HG02885 (cell line): ENCODE results near the gene MYO10.
"Not testable (repeated sequence)": the region's sequence is repeated elsewhere in the genome, so short reads cannot be mapped to it uniquely, and the experiment has no call there.

Experiments used
- ATAC-seq: cut with Tn5 transposase; IDR thresholded peaks from one replicate; pipeline ENCODE4 v1.9.1; 2021; ENCODE audit warnings: mild to moderate bottlenecking; ENCODE audit not compliant: unreplicated experiment, poor library complexity

The MYO10 gene

DNA sequence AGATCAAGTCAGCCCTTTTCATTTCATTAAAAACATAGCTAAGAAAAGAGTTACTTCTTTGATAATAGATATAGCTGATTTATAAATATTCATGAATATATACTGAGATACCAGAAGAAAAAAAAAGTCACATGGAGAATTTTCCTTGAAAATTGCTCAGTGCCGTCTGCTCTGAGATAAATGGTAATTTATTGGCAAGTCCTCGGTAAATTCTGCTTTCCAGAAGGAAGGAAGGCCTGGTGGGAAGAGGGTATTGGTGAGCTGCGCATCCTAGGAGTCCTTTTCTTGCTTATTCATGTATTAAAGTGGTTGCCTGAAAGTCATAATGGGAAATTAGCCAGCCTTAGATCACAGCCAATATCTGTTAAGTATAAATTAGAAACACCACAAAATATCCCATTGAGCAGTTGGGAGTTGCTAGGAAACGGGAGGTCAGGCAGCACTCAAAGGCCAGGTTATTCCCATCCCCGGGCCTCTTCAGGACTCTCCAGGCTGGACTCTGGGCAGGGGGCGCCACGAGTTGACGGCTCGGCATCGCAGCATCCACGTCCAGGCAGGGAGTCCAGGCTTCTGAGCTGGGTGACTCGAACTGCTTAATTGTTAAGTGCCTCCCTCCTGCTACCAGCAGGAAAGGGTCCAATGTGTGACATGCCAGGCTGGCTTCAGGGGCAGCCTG lies 202.6 kb downstream of the MYO10 start:
- no peak for ATAC-seq

DNA sequence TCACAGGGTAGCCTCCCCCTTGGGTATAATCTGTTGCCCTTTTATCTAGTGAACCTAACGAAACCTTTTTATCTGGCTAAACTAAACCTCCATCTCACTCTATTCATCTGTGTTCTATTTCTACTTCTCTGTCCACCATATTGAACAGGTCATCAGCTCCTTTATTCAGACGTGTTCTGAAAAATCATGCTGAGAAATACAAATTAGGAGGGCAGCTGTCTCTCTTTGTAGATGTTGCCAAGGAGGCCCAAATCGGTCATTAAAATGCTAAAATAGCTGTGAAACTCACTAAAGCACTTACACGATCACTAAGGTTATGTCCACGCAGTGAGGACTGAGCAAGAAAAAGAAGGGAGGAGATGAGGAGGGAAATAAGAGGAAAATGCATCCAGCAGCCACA lies 203.7 kb downstream of the MYO10 start:
- no peak for ATAC-seq

DNA sequence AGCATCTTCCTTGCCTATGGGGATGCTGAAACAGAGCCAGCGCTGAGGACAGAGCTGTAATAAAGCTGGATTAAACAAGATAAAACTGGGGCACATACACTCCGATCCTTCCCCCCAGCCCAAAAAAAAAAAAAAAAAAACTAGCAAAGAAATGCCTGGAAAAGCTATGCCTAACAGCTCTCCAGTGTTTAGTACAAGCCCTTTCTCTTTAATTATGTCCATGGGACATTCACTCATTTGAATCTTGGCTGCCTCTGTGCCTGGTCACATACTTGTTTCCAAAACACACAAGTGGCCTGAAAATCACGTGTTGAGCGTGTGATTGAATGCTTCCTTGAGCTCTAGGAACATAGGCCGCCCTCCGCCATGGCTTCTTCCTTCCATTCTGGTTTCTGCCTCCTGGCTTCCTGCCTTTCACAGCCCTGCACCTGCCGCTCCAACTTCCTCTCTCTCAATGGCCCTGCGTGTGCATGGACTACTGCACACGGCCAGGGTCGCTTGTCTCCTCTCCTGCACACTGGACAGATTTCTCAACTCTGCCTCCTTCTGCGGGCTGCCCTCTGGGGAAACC lies 208.2 kb downstream of the MYO10 start:
- peak; percentile 46 for ATAC-seq

DNA sequence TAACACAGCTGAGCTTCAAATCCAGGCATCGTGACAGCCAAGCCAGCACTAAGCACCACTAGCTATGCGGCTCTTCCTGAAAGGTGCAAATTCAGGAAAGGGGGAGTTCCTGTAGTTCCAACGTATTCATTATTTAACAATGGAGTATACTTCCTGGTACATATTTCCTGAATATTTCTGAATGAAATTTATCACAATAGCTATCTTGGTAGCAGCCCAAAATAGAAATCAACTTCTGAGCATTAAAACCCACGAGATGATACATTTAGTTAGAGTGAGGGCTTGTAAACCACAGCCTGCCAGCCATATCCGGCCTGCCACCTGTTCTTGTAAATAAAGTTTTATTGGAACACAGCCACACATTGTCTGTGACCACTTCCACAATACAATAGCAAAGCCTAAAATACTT lies 209.5 kb downstream of the MYO10 start:
- no peak for ATAC-seq

DNA sequence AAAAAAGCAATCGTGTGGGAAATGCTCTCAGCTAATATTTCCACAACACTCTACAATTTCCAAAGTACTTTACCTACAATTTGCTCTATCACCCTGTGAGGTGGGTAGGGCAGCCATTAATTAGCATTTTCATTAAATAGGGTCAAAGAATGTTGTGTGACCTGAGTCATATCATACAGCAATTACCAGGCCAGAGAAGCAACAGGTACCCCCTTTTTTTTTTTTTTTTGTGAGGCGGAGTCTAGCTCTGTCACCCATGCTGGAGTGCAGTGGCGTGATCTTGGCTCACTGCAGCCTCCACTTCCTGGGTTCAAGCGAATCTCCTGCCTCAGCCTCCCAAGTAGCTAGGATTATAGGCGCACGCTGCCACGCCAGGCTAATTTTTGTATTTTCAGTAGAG lies 210.5 kb downstream of the MYO10 start:
- no peak for ATAC-seq

DNA sequence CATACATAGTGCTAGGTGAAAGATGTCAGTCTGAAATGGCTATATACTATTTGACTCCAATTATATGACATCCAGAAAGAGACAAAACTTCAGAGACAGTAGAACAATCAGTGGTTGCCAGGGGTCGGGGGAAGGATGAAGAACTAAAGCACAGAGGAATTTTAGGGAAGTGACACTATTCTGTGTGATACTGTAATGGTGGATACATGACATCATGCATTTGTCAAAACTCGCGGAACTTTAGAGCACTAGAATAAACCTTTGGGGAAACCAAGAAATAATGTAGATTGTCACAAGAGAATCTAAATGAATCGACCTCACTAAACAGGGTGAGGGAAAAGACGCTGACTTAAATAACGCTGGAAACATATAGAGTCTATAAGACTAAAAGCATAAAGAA lies 212.3 kb downstream of the MYO10 start:
- no peak for ATAC-seq

DNA sequence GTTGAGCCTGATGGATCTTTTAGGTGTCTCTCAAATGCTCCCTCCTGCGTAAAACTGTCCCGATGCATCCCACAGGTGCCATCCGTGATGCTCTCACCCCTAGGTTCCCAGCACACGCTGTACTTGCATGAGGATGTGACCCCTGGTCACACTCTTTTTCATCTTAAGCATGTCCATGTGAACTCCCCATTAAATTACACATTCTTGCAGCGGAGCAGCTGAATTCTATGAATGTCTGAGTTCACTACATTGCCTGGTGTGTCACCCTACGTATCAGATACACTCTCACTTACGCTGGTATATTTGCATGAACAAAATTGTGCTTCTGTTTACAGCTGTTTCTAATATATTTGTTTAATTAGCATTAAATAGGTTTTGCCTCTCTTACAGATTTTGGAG lies 214.0 kb downstream of the MYO10 start:
- ATAC-seq: no peak

DNA sequence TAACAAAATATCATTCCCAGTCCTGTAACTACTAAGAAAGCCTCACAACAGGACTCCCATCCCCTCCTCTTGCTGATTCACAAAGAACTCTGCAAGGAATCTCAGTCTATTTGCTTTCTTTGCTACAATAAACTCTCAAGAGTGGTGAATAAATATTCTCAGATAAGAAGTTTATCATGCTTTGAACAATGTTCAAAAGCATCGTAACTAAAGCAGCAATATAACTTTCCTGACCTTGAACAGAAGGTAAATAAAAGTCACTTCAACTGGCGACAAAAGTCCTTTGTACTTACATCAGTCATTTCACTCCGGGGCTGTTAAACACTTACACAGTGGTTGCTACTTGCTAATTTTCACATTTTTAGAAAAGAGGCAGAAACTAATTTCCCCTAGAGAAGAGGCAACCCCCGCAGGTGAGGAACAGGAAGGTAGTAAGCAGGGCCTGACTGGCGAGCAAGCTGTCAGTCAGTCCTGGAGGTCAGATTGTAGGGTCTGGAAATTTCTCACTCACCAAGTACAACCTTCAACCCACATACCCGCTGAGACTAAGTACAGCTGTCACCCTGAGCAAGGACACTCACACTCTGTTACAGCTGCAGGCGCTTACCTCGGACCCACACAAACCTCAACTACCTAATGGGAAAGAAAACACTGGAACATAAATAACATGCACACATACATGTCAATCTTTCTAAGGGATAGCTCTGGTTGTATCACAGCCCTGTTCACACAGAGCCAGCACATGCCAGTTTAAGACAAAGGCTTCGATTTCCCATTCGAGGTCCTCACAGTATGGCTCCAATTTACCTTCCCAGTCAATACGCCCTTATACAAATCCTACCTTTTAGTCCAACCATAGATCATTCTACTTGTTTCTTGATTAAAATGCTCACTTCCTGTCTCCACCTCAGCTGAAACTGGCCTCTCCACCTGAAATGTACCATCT lies 214.7 kb downstream of the MYO10 start:
- ATAC-seq: no peak

DNA sequence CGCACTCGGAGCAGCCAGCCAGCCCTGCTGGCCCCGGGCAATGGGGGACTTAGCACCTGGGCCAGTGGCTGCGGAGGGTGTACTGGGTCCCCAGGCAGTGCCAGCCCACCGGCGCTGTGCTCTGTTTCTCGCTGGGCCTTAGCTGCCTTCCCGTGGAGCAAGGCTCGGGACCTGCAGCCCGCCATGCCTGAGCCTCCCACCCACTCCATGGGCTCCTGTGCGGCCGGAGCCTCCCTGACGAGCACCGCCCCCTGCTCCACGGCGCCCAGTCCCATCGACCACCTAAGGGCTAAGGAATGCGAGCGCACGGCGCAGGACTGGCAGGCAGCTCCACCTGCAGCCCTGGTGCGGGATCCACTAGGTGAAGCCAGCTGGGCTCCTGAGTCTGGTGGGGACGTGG lies 218.1 kb downstream of the MYO10 start:
- not testable (repeated sequence) for ATAC-seq

DNA sequence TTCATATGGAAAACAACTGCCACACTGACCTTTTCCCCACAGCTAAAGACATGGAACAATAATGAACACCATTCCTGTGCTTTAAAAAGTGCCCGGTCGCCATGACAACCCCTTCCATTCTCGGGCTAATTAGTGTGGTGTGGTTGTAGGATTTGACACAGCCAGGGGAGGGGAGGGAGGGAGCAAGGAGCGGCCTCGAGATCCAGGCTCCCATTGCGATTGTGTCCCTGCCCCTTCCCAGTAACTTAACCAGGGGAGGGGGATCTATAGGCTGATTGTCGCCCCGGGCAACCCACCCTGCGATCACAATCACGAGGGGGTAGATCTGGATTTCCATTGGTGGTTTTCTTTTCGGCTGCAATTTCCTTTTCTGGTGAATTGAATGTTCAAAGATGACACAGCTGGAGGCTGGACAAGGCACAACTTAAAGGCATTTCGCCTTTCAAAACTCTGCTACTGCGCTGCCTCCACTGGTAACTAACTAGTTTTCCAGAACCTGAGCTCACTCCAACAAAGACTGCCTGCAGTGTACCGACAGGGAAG lies 222.6 kb downstream of the MYO10 start:
- ATAC-seq: no peak

DNA sequence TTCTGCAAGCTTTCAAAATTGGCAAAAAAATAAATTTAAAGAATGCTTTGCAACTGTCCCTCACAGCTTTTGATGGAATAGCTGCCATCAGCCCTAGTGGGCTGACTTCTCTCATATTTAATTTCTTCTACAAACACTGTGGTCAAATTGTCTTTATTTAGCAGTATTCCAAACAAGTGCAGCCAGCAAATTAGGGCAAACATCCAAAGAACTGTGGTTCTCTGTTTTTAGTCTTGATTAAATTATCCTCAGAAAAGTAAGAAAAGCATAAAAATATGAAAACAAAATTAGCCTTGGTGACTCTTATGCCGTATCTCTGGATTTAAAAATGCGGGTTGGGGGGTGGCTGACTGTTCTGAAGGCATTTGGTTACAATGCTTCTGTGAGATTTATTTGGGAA lies 223.5 kb downstream of the MYO10 start:
- ATAC-seq: no peak

DNA sequence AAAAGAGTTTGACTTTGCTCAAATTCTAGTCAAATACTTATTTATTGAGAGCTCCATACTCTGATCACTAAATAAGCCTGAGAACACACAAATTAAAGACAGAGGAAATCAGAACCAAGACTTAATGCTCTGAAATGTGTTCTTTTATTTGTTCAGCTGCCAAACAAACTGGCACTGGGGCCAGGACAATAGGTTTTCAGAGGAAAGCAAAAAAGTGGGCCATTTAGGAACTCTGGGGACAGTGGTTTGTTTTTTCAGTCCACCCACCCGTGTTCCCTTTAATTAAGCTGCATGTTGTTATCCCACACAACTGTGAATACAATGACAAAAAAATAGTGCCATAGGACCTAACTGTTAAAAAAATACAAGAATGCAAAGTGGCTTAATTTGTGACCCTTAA lies 223.9 kb downstream of the MYO10 start:
- ATAC-seq: no peak

DNA sequence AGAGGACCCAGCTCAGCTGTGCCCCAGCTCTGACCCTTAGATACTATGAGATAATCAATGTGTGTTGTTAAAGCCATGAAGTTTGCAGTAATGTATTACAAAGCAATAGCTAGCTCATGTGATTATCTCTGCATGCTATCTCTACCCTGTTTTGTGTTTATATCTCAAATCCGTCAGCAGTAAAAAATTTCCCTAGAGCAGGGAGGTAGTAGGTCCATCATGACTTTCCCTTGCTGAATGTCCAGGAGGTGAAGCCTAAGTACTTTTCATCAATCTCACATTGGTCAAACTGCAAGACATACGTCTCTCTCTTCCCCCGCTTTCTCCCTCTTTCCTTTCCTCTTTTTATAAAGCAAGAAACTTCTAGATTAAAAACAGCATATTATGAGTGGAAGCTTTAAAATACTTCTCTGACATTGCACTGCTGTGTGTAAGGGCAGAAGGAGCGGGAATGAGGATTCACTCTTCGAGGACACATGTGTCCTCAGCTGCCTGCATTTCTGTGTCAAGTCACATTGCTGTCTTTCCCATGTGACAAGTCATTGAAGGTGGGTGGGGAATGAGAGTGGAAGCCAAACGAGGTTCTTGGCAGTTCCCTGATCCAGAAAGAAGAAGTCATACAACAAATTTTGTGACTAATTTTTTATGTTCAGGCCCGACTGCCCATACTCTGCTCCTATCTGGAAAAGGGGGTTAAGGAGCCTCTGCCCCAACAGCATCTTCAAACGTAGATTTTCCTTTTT lies 226.2 kb downstream of the MYO10 start:
- ATAC-seq: no peak

DNA sequence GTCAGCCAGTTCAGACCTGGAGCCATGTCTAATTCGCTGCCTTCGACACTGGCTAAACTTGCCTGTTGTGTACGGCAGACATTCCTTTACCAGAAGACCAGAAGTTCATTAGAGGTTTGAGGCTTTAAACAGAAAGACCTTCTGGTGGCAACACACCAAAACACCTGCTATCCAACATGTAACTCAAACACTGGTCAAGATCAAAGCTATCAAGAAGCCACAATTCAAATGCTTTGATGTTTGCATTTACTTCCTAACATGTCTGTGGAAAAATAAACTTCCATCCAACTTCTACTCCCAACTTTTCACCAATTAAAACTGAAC lies 228.3 kb downstream of the MYO10 start:
- no peak for ATAC-seq

DNA sequence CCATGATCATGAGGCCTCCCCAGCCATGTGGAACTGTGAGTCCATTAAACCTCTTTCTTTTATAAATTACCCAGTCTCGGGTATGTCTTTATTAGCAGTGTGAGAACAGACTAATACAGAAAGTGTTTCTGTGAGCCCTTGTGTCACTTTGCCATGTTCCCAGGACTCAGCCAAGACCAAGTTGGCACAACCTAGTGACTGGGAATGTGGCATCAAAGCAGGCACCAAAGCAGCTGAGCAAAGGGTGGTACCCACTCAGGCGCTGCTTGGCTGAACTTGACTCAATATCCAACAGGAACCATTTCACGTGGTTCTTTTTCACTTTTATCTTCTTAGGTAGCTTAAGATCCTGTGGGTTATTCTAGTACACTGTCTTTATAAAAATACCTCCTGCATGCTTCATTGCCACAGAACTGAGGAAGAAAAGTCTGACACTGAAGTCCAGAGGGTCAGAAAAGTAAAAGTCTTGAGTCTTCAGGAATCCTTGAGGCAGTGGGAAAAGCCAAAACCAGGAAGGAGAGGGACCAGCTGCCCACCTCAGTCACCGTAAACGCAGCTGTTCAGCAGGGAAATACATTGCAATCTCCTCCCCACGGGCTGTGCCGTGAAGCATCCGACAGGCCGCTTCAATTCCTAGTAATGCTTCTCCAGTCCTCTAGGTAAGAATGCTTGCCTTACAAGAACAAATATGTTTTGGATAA lies 228.8 kb downstream of the MYO10 start:
- ATAC-seq: no peak

DNA sequence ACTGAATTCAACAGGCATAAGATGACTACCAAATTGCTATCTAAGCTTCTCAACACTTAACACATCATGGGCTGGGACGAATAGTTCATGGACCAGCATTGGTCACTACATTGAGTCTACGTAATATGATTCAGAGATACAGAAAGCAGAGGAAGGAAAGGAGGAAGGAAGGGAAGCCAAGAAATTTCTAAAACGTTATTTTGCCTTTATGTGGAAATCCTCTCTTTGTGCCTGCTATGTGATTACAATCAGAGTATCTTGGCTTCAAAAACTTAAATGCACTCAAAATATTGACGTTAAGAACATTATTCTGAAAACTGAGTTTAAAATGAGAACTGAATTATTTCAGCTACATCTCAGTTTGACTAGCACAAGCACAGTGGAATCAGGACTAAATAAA lies 231.1 kb downstream of the MYO10 start:
- ATAC-seq: no peak

DNA sequence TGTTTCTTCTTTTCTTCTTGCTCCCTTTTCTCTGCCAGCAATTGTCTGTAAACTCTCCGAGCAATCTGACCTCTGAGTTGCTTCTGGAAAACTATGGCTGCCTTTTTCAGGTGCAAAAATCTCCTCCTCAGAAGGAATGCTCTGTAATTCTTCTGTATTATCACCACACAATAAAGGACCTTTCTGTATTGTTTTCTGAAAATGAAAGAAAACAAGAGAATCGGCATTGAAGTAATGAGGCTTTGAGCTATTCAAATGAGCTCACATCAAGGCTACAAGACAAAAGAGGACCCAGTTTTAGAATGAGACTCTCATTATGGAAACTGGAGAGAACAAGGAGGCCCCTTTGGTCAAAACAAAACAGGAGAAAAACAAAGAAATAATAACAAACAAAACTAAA lies 233.1 kb downstream of the MYO10 start:
- no peak for ATAC-seq

DNA sequence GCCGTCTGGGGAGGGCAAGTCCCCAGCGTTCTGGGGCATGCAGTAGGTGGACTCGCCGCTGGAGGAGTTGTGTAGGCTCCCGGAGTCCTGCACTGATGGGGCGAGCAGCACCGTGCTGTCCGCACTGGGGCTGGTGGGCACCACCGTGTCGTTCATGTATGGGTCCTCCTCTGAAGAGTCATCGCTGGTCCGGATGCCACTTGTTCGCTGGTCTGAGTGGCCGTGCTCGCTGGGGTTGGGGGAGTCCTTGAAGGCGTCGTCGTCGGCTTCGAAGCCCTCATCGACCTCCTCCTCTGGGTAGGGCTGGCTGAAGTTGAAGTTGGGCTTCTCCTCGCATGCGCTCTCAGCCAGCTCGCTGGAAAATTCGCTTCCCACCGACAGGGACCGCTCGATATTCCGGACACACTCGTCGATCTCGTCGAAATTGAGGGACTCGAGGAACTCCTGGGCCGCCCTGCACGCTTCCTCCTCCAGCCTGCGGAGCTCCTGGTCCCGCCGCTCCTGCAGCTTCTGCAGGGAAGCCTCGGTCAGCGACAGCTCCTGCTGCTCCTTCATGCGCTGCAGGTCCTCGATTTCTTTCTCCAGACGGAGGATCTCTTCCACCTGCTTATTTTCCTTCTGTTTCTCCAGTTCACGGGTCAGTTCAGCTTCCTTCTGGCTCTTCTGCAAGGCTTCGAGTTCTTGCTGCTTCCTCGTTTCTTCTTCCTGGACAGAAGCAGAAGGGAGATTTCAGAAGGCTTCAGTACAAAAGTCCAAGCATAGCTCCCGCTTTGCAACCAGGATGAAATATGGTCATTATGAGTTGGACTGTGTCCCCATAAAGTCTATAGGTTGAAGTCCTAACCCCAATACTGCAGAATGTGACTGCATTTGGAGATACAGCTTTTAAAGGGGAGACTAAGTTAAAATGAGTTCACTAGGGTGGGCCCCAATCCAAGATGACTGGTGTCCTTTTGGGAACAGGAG lies 234.7 kb downstream of the MYO10 start:
- no peak for ATAC-seq

DNA sequence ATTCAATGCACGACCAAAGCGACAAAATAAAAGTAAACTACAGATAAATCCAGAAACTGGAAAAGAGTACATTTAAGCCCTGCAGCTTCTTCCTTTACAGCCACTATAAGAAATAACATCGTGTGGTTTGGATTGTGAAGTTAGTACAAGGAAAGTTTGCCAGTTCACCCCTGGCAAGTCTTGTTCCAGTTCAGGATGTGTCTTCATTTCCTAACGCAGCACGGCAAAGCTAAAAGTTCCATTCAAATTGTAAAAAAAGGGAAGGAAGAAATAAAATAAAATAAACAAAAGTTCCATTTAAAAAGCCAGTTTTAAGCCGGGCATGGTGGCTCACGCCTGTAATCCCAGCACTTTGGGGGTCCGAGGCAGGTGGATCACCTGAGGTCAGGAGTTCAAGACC lies 236.0 kb downstream of the MYO10 start:
- no peak for ATAC-seq
